Activated CD4-positive, alpha-beta T cell treated with anti-CD3 and anti-CD28 coated beads, Interleukin-2, amount 10 ng/mL, durations not matched to agents 7 days and 5 days (primary cell): ENCODE data around the gene ASB3. TPM values are rescaled to one million over a fixed set of nuclear protein-coding genes. Genes with fewer than 3 reads are reported as not detected.
A peak's percentile ranks its signal among the peaks of the same experiment; 100 is the strongest.
"Not testable (repeated sequence)": the region's sequence is repeated elsewhere in the genome, so short reads cannot be mapped to it uniquely, and the experiment has no call there.

Experiments used
- CTCF ChIA-PET: fragments of 350-600 bp; sonication (Branson Sonifier 250); formaldehyde crosslinking; loops from one replicate; lab custom pipeline; 2021; ENCODE audit warnings: antibody characterized with exemption; lab: Charles Lee
- POLR2A ChIA-PET: fragments of 350-600 bp; sonication (Branson Sonifier 250); formaldehyde crosslinking; loops from one replicate; lab custom pipeline; 2021; ENCODE audit warnings: antibody characterized with exemption; lab: Charles Lee
- DNase-seq: peaks from one replicate; pipeline ENCODE4 v3.0.0-alpha.2; 2020
- H3K27ac Mint-ChIP-seq: one replicate; pipeline ENCODE4 v1.8.0; 2021; ENCODE audit warnings: mild to moderate bottlenecking, moderate library complexity, mixed read lengths
- H3K27me3 Mint-ChIP-seq: one replicate; pipeline ENCODE4 v1.8.0; 2021; ENCODE audit warnings: mixed read lengths
- H3K36me3 Mint-ChIP-seq: one replicate; pipeline ENCODE4 v1.8.0; 2021; ENCODE audit warnings: low read depth, mixed read lengths
- H3K4me1 Mint-ChIP-seq: one replicate; pipeline ENCODE4 v1.8.0; 2021; ENCODE audit warnings: mixed read lengths
- H3K4me3 Mint-ChIP-seq: one replicate; pipeline ENCODE4 v1.8.0; 2021; ENCODE audit warnings: mild to moderate bottlenecking, moderate library complexity, mixed read lengths
- H3K9me3 Mint-ChIP-seq: one replicate; pipeline ENCODE4 v1.8.0; 2021; ENCODE audit warnings: mixed read lengths
- total RNA-seq, 2 experiments: library from RNA; stranded (reverse); gene quantifications; one replicate each; pipeline ENCODE4 v1.2.3, GENCODE V29; 2021

Gene ASB3, protein sequence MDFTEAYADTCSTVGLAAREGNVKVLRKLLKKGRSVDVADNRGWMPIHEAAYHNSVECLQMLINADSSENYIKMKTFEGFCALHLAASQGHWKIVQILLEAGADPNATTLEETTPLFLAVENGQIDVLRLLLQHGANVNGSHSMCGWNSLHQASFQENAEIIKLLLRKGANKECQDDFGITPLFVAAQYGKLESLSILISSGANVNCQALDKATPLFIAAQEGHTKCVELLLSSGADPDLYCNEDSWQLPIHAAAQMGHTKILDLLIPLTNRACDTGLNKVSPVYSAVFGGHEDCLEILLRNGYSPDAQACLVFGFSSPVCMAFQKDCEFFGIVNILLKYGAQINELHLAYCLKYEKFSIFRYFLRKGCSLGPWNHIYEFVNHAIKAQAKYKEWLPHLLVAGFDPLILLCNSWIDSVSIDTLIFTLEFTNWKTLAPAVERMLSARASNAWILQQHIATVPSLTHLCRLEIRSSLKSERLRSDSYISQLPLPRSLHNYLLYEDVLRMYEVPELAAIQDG
- 10 to 100 TPM; 20.2 to 23.3 TPM for total RNA-seq

DNA sequence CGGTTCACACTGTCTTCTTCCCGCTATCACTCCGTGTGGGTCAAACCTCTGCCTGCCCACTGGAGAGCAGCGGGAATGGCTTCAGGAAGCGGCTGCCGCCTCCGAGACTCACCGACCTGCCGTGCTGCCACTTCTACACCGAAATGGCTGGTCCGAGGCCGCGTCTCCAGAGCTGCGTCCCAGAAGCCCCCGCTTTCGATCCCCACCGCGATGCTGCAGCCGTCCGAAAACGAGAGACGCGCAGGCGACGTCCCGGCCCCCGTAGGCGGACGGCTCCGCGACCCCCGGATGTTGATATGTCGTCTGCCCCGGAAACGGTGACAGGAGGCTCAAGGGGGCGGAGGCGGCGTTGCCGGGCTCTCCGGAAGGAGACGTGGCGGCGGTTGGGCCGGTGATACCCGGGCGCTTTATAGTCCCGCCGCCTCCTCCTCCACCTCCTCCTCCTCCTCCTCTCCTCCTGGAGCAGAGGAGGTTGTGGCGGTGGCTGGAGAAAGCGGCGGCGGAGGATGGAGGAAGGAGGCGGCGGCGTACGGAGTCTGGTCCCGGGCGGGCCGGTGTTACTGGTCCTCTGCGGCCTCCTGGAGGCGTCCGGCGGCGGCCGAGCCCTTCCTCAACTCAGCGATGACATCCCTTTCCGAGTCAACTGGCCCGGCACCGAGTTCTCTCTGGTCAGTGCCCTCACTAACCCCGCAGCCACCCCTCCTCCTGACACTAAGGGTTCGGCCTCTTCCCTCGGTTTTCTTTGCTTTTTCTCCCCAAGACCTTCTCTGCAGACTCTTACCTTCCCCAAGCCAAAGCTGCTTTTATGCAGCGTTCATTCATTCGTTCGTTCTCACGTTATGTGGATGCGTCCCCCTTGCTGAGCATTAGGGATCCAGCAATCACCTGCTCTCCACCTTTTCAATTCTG is at the start of gene ASB3, which contains the start of gene ERLEC1:
ASB3 (minus strand) TSS at position 249 of the 909 bp plus-strand sequence. CDS start 21,381 bp downstream, outside the sequence.
ERLEC1 (plus strand) TSS at position 340 of the 909 bp plus-strand sequence; CDS start at position 507, 167 bp downstream.
- H3K4me1 Mint-ChIP-seq: peaks cover 41% of the 10 kb centered on the region
- H3K9me3 Mint-ChIP-seq: no peaks in the 10 kb centered on the region
- peaks cover 7% of the 10 kb centered on the region for H3K36me3 Mint-ChIP-seq
- H3K27ac Mint-ChIP-seq: peak within 1 kb of the TSS; percentile 99
- ChIA-PET CTCF (interaction anchor here (1.6 kb wide), 1 partner anchor 20 kb away, joined by 5 read pairs; the partner anchor contains the start of gene CHAC2), POLR2A (interaction anchor here (0.6 kb wide), 2 partner anchors 19 to 224 kb away, joined by 3 to 4 read pairs; partner anchors contain the start of gene CHAC2)
- H3K4me3 Mint-ChIP-seq: peak within 1 kb of the TSS; percentile 86
- DNase-seq: peak; percentile 92
- no peaks in the 10 kb centered on the region for H3K27me3 Mint-ChIP-seq

DNA sequence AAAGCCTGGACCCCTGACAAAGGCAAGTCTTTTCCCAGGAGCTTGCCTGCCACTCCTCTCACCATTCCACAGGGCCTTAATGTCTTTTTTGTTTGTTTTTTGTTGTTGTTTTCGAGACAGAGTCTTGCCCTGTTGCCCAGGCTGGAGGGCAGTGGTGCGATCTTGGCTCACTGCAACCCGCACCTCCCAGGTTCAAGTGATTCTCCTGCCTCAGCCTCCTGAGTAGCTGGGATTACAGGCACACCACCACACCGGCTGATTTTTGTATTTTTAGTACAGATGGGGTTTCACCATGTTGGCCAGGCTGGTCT is 43.2 kb upstream of the ASB3 start:
- H3K4me1 Mint-ChIP-seq, DNase-seq, H3K9me3 Mint-ChIP-seq, H3K27ac Mint-ChIP-seq, H3K36me3 Mint-ChIP-seq, POLR2A ChIA-PET, CTCF ChIA-PET, H3K27me3 Mint-ChIP-seq, H3K4me3 Mint-ChIP-seq: not testable (repeated sequence)

DNA sequence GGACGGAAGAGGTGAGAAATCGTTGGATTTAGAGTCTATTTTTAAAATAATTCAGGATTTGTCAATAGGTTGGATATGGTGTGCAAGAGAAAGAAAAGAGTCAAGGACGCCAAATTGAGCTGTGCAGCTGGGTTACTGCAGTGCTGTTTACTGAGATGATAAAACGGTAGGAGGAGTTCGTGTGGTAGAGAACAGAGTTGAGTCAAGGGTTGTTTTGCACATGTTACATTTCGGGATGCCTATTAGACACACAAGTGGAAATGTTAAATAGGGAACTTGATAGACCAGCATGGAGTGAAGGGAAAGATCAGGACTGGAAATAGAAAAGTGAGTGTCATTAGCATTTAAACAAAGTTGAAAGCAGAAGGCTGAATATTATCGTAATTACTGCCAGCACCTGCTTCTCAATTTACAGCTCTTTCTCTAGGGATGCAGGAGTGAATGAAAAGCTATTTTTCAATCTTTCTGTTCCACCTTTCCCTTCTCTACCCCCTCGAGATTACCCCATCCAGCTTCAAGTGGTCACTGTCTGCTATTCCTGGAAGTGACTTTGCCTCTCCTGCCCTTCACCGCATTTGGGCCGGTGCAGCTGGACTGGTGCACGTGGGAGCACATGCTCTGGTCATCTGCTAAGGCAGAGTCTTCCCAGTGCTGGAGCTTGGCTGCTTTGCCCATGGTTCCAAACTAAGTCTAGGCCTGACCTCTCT is 42.7 kb upstream of the ASB3 start:
- ChIA-PET CTCF (no interaction called here), POLR2A (no interaction called here)
- H3K9me3 Mint-ChIP-seq: no peaks in the 10 kb centered on the region
- peaks cover 3% of the 10 kb centered on the region for H3K36me3 Mint-ChIP-seq
- no peaks in the 10 kb centered on the region for H3K4me1 Mint-ChIP-seq
- DNase-seq: no peak
- no peaks in the 10 kb centered on the region for H3K27me3 Mint-ChIP-seq
- no peak overlapping the region for H3K4me3 Mint-ChIP-seq
- no peak overlapping the region for H3K27ac Mint-ChIP-seq

DNA sequence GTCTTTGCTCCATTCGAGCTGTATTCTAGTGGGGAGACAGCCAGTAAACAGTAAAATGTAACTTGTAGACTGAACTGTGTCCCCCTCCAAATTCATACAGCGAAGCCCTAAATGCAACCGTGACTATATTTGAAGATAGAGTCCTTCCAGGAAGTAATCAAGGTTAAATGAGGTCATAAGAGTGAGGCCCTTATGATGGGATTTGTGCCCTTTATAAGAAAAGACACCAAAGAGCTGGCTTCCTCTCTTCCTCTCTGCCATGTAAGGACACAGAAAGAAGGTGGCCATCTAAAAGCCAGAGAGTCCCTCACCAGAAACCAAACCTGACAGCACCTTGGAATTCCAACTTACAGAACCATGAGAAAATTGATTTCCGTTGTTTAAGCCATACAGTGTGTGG is 41.6 kb upstream of the ASB3 start:
- no peak for DNase-seq
- Mint-ChIP-seq H3K4me1 (no peaks in the 10 kb centered on the region), H3K4me3 (no peak overlapping the region), H3K27ac (no peak overlapping the region), H3K27me3 (no peaks in the 10 kb centered on the region), H3K9me3 (no peaks in the 10 kb centered on the region), H3K36me3 (peaks cover 3% of the 10 kb centered on the region)
- ChIA-PET POLR2A (no interaction called here), CTCF (no interaction called here)

GRCh38 chr2:53827398-53828175 is 40.8 kb upstream of the ASB3 start:
- Mint-ChIP-seq H3K36me3 (peaks cover 3% of the 10 kb centered on the region), H3K27me3 (no peaks in the 10 kb centered on the region), H3K9me3 (no peaks in the 10 kb centered on the region), H3K4me3 (no peak overlapping the region), H3K4me1 (no peaks in the 10 kb centered on the region), H3K27ac (no peak overlapping the region)
- DNase-seq: no peak
- ChIA-PET POLR2A (no interaction called here), CTCF (no interaction called here)

- Mint-ChIP-seq H3K9me3 (no peaks in the 10 kb centered on the region), H3K36me3 (peaks cover 3% of the 10 kb centered on the region), H3K4me3 (no peak overlapping the region), H3K27me3 (no peaks in the 10 kb centered on the region), H3K4me1 (no peaks in the 10 kb centered on the region), H3K27ac (no peak overlapping the region)
- ChIA-PET CTCF (no interaction called here), POLR2A (no interaction called here)
- no peak for DNase-seq
Observed at GRCh38 chr2:53826587-53827397, 40.0 kb upstream of the ASB3 start.

DNA sequence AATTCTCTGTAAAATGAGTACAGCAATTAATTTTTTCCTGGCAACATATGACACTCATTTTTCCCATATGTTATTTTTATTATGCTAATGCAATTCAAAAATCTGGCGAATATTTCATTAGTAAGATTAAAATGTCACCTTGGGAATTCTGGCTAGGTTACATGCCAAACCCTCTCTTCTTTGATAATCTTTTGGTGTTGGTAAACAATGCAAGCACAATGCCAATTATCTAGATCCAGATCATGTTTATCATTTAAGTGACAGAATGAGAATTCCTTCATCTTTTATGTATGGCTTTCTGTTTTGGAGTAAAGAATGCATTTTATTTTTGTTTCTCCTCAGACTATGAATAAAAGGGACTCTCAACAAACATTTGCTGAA is 39.3 kb upstream of the ASB3 start:
- no peak overlapping the region for H3K4me3 Mint-ChIP-seq
- no peak overlapping the region for H3K27ac Mint-ChIP-seq
- H3K27me3 Mint-ChIP-seq: no peaks in the 10 kb centered on the region
- no peaks in the 10 kb centered on the region for H3K4me1 Mint-ChIP-seq
- ChIA-PET CTCF (no interaction called here), POLR2A (no interaction called here)
- no peak for DNase-seq
- H3K9me3 Mint-ChIP-seq: no peaks in the 10 kb centered on the region
- peaks cover 3% of the 10 kb centered on the region for H3K36me3 Mint-ChIP-seq

- POLR2A ChIA-PET, H3K4me3 Mint-ChIP-seq, CTCF ChIA-PET: not testable (repeated sequence)
Observed at GRCh38 chr2:53823639-53824038, 36.9 kb upstream of the ASB3 start.

GRCh38 chr2:53821810-53822209 is 35.1 kb upstream of the ASB3 start:
- DNase-seq: no peak
- ChIA-PET CTCF (no interaction called here), POLR2A (no interaction called here)
- no peaks in the 10 kb centered on the region for H3K9me3 Mint-ChIP-seq
- H3K4me1 Mint-ChIP-seq: no peaks in the 10 kb centered on the region
- no peaks in the 10 kb centered on the region for H3K27me3 Mint-ChIP-seq
- H3K36me3 Mint-ChIP-seq: peaks cover 13% of the 10 kb centered on the region
- H3K27ac Mint-ChIP-seq: no peak overlapping the region
- H3K4me3 Mint-ChIP-seq: no peak overlapping the region

More at GRCh38 chr2:53823639-53824038, 36.9 kb upstream of the ASB3 start:
- not testable (repeated sequence) for H3K9me3 Mint-ChIP-seq, H3K27ac Mint-ChIP-seq, H3K27me3 Mint-ChIP-seq, H3K4me1 Mint-ChIP-seq, H3K36me3 Mint-ChIP-seq
- peak; percentile 28 for DNase-seq

- Mint-ChIP-seq H3K27me3 (no peaks in the 10 kb centered on the region), H3K4me3 (no peak overlapping the region), H3K4me1 (no peaks in the 10 kb centered on the region), H3K36me3 (peaks cover 18% of the 10 kb centered on the region), H3K27ac (no peak overlapping the region), H3K9me3 (no peaks in the 10 kb centered on the region)
- ChIA-PET CTCF (interaction anchor here (0.6 kb wide), 1 partner anchor 37 kb away, joined by 3 read pairs; no protein-coding TSS in a partner anchor), POLR2A (no interaction called here)
- DNase-seq: no peak
Observed at GRCh38 chr2:53820711-53821110, 34.0 kb upstream of the ASB3 start.

DNA sequence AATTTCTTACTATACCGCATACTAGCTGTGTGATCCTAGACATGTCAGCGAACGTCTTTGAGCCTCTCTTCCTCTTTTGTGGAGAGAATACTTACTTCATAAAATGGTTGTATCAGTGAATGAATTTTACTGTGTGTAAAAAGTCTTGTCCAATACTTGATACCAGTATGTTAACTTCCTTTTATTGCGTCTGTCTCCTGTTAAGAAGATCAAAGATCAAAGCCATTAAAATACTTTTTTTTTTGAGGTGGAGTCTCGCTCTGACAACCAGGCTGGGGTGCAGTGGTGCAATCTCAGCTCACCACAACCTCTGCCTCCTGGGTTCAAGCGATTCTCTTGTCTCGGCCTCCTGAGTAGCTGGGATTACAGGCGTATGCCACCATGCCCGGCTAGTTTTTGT is 33.3 kb upstream of the ASB3 start:
- no peaks in the 10 kb centered on the region for H3K4me1 Mint-ChIP-seq
- H3K27ac Mint-ChIP-seq: no peak overlapping the region
- CTCF ChIA-PET: no interaction called here
- no peak for DNase-seq
- no peak overlapping the region for H3K4me3 Mint-ChIP-seq
- POLR2A ChIA-PET: no interaction called here
- peaks cover 24% of the 10 kb centered on the region for H3K36me3 Mint-ChIP-seq
- H3K9me3 Mint-ChIP-seq: no peaks in the 10 kb centered on the region
- no peaks in the 10 kb centered on the region for H3K27me3 Mint-ChIP-seq
